NCI-H1436 treated with DMSO at 0.1 percent for 48 hours (cell line): ENCODE results near the gene CPSF4L.

ENCODE experiments used
- DNase-seq: peaks from one replicate; lab custom pipeline; 2025; lab: John Stamatoyannopoulos, UW

The CPSF4L gene

DNA sequence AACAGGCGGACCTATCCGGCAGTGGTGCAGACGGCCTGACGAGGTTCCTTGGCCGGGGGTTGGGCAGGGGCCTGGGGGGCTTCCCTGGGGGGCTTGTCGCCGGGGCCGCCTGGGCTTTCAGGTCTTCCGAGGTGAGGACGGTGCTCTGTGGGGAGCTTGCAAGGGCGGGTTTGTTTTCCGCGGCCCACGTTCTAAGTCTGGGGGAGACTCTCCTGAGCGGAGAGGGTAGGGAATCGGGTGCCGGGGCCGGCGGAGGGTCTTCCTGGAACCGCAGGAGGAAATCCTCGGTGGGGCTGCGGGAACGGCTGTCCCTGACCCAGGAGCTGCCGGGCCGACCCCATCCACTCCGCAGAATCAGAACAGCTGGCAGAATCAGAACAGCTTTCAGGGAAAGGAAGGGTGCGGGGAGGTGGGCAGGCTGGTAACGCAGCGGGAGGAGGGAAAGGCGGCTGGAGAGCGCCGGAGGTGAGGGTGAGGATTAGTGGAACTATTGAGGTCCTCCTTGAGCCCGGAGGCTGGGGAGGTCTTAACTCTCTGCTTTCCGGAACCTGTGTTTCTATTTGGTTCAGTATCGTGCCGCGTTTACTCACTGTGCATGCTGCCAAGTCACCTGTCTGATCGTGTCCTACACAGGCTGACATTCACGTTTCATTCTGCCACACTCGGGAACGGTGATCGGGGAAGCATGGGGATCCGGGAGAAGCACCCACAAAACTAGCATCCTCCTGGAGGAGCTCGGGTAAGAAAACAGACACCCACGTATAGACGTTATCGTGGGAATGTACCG, 28.9 kb downstream of the CPSF4L start:
- DNase-seq: no peak

DNA sequence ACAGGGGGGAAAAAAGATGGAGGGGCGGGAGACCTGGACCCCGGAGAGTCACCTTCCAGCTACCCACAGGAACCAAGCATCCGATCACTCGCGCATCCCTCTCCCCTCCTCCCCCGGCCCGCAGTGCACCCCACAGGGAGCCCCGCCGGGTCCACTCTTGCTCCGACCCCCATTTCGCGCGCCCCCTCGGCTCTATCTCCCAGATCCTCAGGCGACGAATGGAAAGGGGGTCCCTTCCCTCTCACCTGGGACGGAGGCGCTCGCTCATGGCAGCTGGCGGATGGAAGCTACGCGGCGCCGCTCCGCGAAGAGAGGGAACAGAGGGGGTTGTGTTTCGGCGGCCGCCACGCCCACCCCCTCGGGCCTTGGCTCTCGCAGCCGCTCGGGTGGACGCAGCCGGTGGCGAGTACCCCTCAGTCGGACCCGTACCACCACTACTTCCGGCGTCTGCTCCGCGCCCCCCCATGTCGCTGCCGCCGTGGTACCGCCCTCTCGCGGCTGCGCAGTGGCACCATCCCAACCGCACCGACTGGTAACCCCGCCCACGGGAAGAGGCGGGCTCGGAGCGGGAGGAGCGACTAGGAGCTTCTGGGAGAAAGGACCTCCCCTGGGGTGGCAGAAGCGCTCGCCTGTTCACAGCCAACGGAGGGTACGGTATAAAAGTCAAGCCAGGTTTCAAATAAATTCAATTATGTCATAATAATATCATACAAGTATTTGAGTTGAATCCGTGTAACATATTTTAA, 29.7 kb downstream of the CPSF4L start:
- DNase-seq: peak; percentile 84

DNA sequence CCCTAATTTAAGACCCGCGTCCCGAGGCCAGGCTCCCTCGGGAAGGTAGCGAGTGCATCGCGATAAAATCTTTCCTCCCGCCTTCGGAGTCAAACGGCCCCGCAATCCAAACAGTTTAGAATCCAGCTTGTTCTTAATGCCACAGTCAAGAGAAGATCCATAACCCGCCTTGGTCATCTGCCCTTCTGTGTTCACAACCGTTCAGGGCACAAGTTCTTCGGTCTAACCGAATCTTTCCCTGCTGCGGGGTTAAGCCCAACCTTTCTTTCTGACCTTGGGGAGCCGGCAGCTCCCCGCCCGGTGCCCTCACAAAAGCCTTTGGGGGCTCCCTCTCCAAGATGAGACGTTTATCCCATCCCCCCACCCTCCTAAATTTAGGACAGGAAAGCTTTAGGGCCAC, 30.3 kb downstream of the CPSF4L start:
- DNase-seq: no peak

DNA sequence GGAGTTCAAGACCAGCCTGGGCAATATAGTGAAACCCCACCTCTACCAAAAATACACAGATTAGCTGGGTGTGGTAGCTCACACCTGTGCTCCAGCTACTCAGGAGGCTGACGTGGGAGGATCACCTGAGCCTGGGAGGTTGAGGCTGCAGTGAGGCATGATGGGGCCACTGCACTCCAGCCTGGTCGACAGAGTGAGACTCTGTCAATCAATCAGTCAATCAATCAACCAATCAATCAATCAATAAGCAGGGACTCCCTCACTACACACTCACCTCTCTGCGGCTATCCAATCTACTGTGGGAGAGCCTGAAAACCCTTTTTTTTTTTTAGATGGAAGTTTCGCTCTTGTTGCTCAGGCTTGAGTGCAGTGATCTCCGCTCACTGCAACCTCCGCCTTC, 31.6 kb downstream of the CPSF4L start:
- DNase-seq: no peak

GRCh38 chr17:73228748-73229236, 32.9 kb downstream of the CPSF4L start:
- DNase-seq: no peak

DNA sequence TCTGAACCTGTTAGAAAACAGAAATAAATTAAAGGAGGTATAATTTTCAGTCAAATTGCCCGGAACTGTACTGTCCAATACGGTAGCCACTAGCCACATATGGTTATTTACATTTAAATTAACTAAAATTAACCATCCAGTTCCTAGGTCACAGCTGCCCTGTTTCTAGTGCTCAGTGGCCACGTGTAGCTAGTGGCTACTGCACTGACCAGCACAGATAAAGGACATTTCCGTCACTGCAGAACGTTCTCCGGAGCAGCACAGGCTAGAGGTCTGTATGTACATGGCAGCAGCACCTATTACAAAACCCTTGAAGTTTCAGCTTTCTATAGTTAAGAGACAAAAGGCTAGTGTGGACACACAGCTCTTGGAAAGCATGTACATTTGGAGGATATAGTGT, 33.7 kb downstream of the CPSF4L start:
- no peak for DNase-seq

GRCh38 chr17:73227379-73227778, 34.3 kb downstream of the CPSF4L start:
- DNase-seq: no peak

DNA sequence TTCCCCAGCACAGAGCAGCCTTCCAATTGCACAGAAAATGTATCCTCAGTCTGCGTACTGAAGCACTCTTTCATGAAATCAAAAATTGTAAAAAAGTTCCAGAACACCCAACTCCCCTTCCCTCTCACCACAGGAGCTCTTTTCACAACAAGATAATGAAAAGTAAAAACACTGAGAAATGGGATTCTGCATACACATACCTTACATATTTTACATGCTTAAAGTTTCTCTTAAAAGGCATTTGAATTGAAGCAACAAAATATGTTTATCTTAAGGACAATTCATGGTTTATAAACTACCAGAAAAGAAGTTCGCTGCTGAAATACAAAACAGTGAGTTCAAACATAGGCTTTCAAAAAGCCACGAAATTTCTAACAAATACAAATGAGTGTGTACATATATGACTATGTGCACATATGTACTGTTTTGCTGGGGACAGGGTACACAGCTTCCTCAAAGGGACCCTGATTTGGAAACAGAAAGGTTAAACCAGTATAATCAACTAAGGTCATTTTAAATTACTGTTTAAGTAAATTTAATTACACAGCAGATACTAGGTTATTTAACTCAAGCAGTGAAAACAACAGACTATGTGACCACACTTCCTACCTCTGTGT, 35.0 kb downstream of the CPSF4L start:
- no peak for DNase-seq

DNA sequence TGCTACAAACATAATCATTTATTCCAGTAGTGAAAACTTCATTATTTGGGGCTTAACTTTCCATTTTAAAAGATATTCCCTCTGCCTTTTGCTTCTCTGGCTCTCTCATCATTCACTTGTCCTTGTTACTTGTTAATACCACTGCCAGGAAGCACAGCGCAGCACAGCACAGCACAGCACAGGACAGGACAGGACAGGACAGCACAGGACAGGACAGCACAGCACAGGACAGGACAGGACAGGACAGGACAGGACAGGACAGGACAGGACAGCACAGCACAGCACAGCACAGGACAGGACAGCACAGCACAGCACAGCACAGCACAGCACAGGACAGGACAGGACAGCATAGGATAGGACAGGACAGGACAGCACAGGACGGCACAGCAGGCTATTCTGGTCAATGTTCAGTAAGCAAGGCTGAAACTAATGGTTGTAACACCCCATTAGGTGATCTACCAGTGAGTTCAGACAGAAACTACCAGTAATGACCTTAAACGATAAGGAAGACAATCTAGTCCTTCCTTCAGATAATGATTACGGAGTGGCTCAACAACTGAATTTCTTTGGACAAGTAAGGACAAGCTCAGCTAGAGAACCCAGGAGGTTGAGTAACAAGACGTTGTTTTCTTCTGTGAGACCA, 36.9 kb downstream of the CPSF4L start:
- no peak for DNase-seq

- no peak for DNase-seq
These were observed 37.4 kb downstream of the CPSF4L start for GRCh38 chr17:73224237-73224636.

DNA sequence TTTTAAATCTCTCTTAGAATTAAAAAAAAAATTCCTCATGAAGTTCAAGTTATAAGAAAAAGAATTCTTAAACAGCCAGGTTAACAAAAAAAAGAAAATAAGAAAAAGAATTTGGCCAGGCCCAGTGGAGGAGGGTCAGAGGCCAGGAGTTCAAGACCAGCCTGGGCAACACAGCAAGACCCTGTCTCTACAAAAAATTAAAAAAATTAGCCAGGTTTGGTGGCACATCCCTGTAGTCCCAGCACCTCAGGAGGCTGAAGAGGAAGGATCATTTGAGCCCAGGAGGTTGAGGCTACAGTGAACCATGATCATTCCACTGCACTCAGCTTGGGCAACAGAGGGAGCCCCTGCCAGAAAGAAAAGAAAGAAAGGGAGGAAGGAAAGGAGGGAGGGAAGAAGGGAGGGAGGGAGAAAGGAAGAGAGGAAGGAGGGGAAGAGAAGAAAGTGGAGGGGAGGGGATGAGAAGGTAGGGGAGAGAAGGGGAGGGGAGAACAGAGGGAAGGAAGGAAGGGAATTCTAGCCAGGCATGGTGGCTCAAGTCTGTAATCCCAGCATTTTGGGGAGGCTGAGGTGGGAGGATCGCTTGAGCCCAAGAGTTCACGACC, 38.0 kb downstream of the CPSF4L start:
- DNase-seq: no peak

DNA sequence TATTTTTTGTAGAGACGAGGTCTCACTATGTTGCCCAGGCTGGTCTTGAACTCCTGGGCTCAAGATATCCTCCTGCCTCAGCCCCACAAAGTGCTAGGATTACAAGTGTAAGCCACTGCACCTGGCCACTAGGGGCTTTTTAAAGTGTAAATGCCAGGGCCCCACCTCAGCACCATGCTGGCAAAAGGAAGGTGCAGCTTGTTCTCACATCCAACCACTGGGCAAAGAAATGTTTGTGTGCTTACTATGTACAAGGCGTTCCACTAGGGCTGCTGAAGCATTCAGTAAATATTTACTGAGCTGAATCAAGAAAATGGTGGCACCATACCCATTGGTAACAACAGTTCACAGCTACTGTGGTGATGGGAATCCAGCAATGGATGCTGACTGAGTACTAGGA, 46.2 kb downstream of the CPSF4L start:
- no peak for DNase-seq

- DNase-seq: no peak
These were observed 46.8 kb downstream of the CPSF4L start for GRCh38 chr17:73214851-73215250.

DNA sequence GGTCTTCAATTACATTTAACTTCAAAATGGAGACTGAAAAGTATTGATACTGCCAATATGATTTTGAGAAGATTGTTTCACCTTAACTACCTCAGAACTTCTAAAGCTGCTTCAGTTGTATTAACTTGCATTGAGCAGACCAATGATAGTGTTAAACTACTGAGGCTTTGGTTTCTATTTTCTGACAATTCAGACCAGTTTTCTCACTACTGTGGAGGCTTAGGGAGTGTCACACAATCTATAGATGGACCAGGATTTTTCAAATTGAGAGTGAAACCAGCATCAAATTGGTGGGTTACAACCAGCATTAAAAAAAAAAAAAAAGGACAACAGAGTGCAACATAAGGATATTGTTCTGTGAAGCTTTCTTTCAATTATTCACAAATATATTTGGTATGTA, 47.7 kb downstream of the CPSF4L start:
- DNase-seq: no peak

DNA sequence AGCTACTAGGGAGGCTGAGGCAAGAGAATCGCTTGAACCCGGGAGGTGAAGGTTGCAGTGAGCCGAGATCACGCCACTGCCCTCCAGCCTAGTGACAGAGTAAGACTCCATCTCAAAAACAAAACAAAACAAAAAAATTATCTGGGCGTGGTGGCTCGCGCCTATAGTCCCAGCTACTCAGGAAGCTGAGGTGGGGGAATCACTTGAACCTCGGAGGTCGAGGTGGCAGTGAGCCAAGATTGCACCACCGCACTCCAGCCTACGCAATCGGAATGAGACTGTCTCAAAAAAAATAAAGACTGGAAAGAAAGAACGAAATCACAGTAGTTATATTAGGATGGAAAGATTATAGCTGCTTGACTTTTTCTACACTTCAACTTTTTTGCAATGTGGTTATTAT, 49.9 kb downstream of the CPSF4L start:
- no peak for DNase-seq

GRCh38 chr17:73210002-73210678, 51.5 kb downstream of the CPSF4L start:
- no peak for DNase-seq

DNA sequence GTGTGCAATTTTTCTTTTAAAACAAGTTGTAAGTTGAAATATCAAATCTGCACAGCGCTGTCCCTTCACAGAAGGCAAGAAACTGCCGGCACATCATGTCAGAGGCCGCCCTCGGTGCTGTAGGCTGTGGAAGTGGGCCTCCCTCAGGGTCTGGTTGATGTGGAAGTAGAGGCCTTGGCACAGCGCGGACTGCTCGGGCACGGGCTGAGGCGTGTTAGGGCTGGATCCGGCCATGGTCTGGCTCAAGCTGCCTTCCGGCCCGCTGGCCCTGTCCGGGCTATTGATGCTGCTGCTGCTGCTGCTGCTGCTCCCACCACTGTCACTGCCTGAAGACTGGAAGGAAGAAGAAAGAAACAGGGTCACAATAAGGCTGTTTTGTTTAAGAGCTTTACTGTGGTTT, 52.2 kb downstream of the CPSF4L start:
- no peak for DNase-seq

DNA sequence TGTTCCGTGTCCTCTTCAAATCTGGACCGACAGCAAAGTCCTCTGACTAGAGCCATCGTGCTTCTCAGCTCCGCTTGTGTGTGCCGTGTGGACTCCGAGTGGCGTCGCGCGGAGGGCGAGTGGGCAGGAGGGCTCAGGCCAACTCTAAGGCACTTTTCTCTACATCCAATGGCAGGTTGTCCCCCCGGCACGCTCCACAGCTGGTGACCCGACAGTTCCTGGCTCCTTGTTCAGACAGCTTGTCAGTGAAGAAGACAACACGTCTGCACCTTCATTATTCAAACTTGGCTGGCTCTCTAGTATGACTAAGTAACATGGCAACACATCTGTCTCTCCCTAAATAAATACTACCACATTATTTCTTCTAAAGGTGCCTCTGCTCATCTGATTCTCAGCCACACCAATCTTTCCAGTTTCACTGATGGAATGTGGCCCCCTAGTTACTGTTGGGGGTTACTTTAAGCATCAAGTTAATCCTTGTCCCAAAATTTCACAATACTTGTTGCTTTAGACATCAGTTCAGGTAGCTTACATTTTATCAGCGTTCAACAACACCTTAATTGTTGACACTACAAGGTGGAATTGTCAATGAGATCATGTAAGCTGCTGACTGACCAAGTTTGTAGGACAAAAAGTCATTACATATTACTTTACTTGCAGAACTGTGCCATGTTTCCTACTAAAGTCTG, 53.4 kb downstream of the CPSF4L start:
- DNase-seq: no peak

DNA sequence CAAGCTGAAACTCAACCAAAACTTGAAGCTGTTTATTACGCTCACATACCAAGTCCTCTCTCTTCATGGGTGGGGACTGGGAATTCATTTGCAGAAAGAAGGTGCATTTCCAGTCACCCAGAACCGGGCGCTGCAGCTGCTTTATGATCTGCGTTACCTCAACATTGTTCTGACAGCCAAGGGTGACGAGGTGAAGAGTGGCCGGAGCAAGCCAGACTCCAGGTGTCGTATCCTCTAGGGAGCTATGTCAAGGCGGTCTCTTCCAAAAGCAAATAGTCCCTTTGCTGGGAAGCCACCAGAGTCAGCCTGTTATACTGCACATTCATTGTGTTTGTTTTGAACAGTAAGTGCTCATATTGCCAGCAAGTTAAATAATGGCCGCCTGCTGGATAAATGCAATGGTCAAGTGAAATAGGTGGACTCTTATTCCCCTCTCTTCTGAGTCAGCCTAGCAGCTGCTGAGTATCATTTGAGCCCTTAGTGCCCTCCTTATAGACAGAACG, 56.2 kb downstream of the CPSF4L start:
- no peak for DNase-seq

DNA sequence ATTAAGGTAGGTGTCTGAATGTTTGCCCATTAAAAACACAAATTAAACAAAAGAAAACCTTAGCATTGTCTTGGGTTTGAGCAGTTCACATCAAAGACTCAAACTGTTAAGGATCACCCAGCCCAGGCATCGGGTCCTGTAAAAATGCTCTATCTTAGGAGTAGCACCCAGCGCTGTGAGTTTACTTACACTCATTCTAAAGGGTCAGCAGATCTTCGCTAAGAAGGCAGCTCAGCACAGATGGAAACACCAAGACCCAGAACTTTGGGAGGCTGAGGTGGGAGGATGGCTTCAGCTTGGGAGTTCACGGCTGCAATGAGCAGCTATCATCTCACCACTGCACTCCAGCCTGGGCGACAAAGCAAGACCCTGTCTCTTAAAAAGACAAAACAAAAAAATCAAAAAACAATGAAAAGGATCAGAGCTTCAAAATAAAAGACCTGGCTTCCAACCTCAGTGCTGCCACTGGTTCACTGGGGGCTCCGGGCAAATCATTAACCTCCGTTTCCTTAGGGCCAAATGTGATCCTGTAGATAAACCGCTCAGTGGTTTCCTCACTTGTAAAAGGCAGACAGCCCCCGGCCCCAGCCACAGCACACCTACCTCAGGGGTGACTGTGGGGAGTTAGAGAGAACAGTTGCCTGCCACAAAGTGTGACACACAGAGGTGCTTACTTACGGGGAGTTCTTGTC, 57.7 kb downstream of the CPSF4L start:
- DNase-seq: no peak
